ENCODE data around the gene COX6A1. TPM values are rescaled to one million over a fixed set of nuclear protein-coding genes. Genes with fewer than 3 reads are reported as not detected.
A peak's percentile ranks its signal among the peaks of the same experiment; 100 is the strongest.

The COX6A1 gene
- total and polyA plus RNA-seq, 2 of the 13 experiments (the other 11 are each of a cell fraction or from before 2014, with no cell fraction given) = 542 to 673 TPM

DNA sequence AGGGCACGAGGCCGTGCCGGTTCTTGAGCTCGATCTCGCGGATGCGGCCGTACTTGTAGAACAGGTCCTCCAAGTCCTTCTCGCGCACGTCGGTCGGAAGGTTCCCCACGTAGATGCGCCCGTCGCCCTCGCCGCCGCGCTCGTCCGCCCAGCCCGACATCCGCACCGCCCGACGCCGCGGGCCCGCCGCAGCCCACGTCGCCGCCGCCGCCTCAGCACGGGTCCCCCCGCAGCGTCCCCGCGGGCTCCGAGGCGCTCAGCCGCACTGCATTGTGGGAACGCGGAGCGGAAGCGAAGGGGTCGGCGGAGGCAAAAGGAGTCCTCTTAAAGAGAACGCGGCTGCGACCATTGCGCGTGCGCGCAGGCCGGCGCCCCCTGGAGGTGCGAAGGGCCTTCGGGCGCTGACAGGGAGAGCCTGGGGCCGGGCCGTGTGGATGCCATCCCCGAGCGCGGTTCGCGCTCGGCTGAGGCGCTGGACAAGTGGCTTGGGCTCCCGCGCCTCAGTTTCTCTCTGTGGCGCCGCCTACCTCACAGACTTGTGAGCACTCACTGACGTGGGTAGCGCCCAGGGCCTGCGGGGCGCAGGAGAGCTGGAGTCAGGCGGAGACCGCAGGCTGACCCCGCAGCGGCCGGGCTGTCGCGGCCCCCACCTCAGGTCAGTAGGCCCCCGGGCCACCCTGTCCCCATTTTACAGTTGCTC, 31.7 kb downstream of the COX6A1 start, which contains the start of gene SRSF9 (continued):
- TF ChIP-seq, protein P1, sequence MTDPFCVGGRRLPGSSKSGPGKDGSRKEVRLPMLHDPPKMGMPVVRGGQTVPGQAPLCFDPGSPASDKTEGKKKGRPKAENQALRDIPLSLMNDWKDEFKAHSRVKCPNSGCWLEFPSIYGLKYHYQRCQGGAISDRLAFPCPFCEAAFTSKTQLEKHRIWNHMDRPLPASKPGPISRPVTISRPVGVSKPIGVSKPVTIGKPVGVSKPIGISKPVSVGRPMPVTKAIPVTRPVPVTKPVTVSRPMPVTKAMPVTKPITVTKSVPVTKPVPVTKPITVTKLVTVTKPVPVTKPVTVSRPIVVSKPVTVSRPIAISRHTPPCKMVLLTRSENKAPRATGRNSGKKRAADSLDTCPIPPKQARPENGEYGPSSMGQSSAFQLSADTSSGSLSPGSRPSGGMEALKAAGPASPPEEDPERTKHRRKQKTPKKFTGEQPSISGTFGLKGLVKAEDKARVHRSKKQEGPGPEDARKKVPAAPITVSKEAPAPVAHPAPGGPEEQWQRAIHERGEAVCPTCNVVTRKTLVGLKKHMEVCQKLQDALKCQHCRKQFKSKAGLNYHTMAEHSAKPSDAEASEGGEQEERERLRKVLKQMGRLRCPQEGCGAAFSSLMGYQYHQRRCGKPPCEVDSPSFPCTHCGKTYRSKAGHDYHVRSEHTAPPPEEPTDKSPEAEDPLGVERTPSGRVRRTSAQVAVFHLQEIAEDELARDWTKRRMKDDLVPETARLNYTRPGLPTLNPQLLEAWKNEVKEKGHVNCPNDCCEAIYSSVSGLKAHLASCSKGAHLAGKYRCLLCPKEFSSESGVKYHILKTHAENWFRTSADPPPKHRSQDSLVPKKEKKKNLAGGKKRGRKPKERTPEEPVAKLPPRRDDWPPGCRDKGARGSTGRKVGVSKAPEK (CRISPR knock-in tag; IDR thresholded peaks at IDR 0.05; ENCODE audit: borderline replicate concordance) = no peak
- TF ChIP-seq, protein P2, sequence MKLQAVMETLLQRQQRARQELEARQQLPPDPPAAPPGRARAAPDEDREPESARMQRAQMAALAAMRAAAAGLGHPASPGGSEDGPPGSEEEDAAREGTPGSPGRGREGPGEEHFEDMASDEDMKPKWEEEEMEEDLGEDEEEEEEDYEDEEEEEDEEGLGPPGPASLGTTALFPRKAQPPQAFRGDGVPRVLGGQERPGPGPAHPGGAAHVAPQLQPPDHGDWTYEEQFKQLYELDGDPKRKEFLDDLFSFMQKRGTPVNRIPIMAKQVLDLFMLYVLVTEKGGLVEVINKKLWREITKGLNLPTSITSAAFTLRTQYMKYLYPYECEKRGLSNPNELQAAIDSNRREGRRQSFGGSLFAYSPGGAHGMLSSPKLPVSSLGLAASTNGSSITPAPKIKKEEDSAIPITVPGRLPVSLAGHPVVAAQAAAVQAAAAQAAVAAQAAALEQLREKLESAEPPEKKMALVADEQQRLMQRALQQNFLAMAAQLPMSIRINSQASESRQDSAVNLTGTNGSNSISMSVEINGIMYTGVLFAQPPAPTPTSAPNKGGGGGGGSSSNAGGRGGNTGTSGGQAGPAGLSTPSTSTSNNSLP (IDR thresholded peaks at IDR 0.05; ENCODE audit: low read depth, low read length) = peak; percentile 31; the same call in 1 of the 2 replicates
- TF ChIP-seq RELA (CRISPR knock-in tag; IDR thresholded peaks at IDR 0.05) = no peak
- no peak for TF ChIP-seq JUNB (CRISPR knock-in tag; IDR thresholded peaks at IDR 0.05; ENCODE audit: borderline replicate concordance)
- no peak for TF ChIP-seq HMG20A (CRISPR knock-in tag; IDR thresholded peaks at IDR 0.05; ENCODE audit: borderline replicate concordance)
- TF ChIP-seq, protein P3, sequence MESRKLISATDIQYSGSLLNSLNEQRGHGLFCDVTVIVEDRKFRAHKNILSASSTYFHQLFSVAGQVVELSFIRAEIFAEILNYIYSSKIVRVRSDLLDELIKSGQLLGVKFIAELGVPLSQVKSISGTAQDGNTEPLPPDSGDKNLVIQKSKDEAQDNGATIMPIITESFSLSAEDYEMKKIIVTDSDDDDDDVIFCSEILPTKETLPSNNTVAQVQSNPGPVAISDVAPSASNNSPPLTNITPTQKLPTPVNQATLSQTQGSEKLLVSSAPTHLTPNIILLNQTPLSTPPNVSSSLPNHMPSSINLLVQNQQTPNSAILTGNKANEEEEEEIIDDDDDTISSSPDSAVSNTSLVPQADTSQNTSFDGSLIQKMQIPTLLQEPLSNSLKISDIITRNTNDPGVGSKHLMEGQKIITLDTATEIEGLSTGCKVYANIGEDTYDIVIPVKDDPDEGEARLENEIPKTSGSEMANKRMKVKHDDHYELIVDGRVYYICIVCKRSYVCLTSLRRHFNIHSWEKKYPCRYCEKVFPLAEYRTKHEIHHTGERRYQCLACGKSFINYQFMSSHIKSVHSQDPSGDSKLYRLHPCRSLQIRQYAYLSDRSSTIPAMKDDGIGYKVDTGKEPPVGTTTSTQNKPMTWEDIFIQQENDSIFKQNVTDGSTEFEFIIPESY (CRISPR knock-in tag; IDR thresholded peaks at IDR 0.05) = peak; percentile 43; the same call in 1 of the 2 replicates
- TF ChIP-seq, protein P4, sequence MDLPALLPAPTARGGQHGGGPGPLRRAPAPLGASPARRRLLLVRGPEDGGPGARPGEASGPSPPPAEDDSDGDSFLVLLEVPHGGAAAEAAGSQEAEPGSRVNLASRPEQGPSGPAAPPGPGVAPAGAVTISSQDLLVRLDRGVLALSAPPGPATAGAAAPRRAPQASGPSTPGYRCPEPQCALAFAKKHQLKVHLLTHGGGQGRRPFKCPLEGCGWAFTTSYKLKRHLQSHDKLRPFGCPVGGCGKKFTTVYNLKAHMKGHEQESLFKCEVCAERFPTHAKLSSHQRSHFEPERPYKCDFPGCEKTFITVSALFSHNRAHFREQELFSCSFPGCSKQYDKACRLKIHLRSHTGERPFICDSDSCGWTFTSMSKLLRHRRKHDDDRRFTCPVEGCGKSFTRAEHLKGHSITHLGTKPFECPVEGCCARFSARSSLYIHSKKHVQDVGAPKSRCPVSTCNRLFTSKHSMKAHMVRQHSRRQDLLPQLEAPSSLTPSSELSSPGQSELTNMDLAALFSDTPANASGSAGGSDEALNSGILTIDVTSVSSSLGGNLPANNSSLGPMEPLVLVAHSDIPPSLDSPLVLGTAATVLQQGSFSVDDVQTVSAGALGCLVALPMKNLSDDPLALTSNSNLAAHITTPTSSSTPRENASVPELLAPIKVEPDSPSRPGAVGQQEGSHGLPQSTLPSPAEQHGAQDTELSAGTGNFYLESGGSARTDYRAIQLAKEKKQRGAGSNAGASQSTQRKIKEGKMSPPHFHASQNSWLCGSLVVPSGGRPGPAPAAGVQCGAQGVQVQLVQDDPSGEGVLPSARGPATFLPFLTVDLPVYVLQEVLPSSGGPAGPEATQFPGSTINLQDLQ (CRISPR knock-in tag; IDR thresholded peaks at IDR 0.05) = no peak; the same call in 1 of the 2 replicates
- 0 out of 2 replicates have a peak, but pooled peaks have one; percentile 34 for TF ChIP-seq MEF2D (CRISPR knock-in tag; IDR thresholded peaks at IDR 0.05)
- peak; percentile 75; the same call in 1 of the 2 replicates for TF ChIP-seq ZNF766 (CRISPR knock-in tag; IDR thresholded peaks at IDR 0.05; ENCODE audit: borderline replicate concordance)
- TF ChIP-seq RFXANK (CRISPR knock-in tag; IDR thresholded peaks at IDR 0.05) = no peak
- TF ChIP-seq SKI (IDR thresholded peaks at IDR 0.05; ENCODE audit: partially characterized antibody) = peak; percentile 46
- TF ChIP-seq ZNF646 (CRISPR knock-in tag; IDR thresholded peaks at IDR 0.05) = no peak

All from HepG2 (cell line).